HUDEP-2 (cell line): ENCODE measurements around the gene RABGAP1L.
"Not testable (repeated sequence)": the region's sequence is repeated elsewhere in the genome, so short reads cannot be mapped to it uniquely, and the experiment has no call there.

Source experiments
- DNase-seq, 76 experiments: peaks; one replicate each; lab custom pipeline; 2025; ENCODE audit not compliant: unreplicated experiment in 76 of 76; lab: John Stamatoyannopoulos, UW

Gene RABGAP1L

DNA sequence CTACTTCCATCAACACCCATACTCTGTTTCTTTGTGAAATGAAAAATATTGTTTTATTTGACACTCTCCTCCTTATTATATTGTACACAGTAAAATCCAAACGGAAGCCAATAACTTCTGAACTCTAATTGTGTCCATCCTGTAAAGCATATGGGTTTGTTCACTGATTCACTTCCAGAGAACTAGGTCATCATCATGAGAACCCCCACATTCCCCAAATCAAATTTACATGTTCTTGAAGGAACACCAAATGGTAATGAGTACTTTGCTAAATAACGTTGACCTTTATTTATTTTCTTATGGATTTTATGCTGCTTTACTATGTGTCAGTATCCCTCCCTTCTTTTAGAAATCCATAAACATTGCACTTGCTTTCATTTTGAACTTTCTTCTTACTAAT, 627.0 kb downstream of the RABGAP1L start:
- DNase-seq: no peak

DNA sequence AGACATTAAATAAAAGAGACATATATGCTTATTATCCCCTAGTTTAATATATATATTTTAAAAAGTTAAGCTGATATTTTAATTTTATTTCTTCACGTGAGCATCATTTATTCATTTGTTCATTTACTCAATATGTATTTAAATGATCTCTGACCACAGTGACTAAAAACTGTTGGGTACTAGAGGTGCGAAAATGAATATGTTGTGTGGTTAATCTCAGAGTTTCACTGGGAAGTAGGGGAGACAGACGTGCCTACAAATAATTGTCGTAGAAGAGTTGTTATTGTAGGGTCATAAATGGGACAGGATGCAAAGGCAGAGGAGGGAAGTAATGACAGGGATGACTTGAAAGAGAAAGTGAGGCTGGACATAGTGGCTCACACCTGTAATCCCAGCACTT, 627.4 kb downstream of the RABGAP1L start:
- no peak for DNase-seq

DNA sequence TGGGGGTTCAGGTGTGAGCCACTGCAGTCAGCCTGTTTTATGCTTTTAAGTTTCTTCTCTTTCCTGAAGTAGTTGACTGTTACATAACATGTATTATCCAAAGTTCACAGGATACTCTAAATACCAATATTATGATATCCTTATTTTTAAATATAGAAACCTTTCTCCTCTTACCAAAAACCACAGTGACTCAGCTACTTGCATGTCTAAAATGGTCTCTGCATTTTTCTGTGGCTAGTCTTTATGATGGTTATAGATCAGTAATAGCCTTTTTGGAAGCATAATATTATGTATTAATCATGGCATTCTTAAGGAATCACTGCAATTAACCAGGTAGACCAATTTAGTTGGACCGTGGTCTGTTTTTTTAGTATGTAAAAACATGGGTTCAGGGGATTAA, 629.7 kb downstream of the RABGAP1L start:
- DNase-seq: no peak

DNA sequence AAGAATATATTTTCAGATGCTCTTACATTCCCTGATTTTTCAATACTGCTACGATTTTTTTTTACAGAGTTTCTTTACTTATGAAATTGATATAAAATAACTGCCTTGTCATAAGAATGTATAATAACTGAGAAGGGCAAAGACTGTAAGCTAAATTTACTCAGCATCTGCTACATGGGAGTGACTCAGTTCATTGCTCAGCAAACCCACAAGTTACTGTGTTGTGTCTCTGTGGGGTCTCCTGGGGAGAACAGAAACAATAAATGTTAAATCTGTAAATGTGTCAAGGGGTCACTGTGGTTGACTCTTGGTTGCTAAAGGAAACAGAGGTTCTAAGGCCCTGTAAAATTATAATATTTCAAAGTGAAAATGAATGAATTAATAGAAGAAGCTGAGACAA, 630.1 kb downstream of the RABGAP1L start:
- no peak for DNase-seq

DNA sequence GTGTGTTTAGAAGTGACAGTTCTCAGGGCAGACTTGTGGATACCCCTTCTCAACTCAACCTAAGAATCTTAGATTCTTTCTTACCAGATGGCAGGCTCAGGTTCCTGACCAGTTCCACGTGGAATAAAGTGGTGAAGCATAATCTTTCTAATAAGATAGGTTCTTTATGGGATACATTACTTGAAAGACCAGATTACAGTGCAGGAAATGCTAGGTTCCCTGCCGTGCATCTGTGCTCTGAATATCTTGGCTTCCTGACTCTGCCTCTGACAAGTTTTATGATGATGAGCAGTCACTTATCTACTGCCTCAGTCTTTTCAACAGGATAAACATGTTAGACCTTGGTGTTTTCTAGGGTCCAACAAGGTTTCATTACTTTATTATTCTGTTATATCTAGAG, 632.5 kb downstream of the RABGAP1L start:
- no peak for DNase-seq

DNA sequence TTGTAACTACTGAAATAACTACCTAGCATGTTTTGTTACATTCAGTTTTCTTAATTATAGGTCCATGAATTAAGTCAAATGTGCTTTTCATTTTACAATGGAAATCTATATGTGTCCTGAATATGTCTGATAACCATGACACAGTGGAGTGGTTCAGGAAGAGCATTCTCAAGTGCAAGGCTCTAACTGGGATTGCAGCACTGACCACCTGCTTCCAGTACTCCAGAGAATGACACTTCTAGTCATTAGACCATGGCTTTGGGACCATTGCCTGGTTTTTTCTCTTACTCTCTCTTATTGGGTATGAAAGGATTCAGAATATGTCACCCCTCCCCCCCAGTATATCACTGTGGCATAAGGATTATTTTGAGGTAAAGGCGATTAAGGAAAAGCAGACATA, 635.5 kb downstream of the RABGAP1L start:
- DNase-seq: no peak

DNA sequence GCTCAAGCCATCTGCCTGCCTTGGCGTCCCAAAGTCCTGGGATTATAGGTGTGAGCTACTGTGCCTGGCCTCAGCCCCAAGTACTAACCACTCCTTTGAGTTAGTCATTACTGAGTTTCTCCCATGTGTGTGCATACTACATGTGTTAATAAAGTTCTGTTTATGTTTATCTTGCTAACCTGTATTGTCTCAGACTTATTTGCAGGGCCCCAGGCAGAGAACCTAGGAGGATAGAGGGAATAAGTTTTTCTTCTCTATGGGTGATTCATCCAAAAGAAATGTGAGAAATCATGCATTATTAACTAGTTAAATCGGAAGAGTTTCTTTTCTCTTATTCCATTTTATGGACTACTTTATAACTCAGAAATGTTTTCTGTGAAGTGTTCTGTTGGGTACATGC, 636.5 kb downstream of the RABGAP1L start:
- DNase-seq: no peak

DNA sequence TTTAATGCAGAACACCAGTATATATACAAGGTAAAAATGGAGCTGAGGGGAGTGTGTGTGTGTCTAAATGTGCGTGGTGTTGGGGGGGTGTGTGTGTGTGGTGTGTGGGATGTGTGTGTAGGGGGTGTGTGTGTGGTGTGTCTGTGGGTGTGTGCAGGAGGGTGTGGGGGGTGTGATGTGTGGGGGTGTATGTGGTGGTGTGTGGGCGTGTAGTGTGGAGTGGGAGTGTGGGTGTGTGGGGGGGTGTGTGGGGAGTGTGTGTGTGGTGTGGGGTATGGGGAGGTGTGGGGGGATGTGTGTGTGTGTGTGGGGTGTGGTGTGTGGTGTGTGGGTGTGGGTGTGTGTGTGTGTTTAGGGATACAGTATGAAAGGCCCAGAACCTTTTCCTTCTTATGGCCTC, 638.1 kb downstream of the RABGAP1L start:
- DNase-seq: peak in 26 of 76 experiments; percentile 0 to 50 (median 9)

DNA sequence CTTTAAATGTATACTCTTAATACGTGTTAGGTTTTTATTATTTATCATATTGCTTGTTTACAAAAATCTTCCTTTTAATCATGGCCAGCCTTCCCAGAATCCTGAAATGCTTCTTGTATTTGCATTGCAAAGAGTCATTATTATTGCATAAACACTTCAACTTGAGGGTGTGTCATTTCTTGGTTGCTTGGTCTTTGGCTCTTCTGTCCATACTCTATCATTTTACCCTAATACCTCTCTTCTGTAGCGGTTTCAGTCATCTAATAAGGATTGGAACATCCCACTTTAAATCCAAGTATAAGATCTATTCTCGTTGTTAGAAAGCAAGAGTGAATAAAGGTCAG, 639.8 kb downstream of the RABGAP1L start:
- DNase-seq: no peak

DNA sequence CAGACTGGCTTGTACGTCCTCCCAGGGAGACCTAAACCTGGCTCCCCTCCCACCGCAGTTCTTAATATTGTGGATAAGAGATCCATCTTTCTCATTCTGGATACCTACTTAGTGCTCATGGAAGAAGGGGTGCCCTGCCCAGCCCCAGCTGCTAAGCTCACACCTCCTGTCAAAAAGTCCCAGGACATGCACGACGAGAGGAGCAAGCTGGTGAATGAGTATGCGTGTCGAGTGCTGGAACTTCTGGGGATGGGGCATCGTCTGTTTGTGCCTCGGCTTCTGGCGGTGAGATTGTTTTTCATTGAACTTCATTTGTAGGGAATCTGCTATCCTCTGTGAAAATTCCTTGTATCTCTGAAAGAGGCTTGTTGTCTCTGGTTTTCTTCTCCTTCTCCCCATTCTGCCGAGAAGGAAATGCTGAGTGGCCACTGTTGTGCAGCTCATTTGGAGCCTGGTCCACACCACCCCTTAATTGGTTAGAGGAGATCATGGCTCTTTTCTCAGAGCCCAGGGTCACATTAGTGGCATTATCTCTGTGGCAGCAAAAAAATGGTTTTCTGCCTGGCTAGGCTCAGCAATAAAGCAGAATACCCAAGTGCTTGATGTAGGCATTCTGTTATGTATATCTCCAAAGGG, 641.0 kb downstream of the RABGAP1L start:
- no peak for DNase-seq

DNA sequence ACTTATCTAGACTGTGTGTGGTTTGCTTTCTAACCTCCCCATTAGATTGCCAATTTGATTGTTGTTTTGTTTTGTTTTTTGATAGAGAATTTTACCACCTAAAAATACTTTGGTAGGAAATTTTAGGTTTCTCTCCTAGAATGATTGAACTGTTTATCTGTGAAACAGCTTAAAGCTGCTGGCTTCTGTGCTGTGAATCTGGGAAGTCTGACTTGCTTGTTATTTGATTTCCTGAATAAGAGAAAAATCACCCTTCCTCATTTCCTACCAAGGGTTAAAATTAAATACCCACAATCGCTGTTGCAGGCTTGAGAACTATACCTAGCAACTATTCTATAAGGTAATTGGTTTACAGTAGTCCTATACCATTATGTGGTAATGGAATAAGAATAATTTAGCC, 641.6 kb downstream of the RABGAP1L start:
- no peak for DNase-seq

DNA sequence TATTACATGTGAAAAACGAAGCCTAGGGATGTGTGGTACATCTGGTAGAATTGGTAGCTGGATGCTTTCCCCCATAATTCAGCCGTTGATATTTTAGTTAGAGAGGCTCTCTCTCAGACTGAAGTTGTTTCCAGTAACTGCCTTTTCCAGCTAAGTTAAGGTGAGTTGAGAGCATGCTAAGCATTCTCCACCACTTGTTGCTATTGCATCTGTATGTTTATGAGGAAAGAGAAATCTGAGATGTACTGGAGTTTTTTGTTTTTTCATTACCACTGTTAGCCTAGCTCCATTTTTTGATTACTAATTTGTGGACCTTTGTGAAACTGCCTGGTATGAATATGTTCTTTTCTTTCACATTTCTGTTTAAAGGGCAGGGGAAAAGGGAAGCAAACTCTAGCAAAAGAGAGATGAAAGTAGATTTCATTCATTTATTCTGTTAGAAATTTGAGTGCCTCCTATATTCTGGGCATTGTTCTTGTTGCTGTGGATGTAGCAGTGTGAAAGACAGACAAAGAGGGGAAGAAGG, 650.5 kb downstream of the RABGAP1L start:
- no peak for DNase-seq

DNA sequence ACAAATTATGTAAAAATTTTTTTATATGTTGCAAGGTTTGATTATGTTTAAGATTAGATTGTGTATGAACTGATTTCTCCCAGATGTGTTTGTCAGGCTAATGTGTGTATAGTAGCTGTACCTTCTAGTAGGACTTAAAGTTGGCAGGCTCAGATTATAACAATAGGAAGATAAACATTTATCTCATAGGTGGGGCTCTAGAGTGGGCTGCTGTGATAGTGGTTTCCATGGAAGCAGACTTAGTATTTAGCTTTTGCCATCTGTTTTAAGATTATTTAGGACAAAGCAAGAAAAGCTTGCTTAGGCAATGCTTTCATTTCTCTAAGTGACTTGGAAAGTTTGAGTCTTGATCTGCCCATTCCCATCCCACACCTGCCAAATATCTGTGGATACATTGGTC, 652.7 kb downstream of the RABGAP1L start:
- no peak for DNase-seq

DNA sequence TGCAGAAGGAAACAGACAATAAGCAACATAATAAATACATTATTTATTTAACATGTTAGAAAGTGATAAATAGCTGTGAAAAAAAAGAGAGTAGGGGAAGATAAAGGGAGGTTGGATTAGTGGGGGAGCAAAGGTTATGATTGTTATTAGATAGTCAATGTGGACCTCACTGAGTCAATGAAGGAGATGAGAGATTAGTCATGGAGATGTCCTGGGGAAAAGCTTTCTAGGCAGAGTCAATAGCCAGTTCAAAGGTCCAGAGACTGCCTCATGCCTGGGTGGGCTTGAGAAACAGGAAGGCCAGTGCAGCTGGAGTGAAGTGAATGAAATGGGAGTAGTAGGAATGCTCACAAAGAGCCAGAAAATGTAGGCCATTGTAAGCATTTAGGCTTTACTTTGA, 653.3 kb downstream of the RABGAP1L start:
- DNase-seq: no peak

DNA sequence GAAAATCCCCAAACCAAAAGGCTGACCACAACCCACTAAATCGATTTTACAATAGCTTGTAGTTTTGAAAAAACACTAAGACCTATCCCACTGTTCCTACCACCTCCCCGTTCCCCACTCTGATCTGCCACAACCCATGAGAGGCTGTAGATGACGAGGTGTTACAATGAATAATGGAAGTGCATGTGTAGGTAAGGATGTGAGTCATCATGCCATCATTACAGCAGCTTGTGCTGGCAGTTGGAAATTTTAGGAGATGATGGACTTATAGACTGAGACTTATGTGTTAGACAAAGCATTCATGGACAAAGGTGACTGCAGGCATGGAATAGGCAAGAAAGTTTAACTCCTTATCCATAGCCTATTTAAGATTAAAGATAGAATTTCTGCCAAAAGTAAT, 655.7 kb downstream of the RABGAP1L start:
- no peak for DNase-seq

DNA sequence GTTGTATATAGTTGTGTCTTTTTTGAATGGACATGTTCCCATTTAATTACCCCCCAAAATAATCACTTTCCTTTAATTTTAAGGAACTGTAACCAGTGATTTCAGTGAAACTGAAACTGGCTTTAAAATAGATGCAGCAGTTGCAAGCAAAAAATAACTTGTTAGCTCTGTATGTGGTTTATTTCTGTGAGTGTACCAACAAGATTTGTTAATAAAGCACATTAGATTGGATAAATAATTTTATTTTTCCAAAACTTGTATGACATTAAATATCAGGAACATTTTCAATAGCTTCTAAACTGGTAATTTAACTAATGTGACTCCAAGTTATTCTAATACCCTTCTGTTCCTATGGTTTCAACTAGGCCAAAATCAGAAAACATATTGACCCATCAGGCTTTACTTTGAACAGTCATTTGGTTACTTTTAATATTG, 656.2 kb downstream of the RABGAP1L start:
- no peak for DNase-seq

DNA sequence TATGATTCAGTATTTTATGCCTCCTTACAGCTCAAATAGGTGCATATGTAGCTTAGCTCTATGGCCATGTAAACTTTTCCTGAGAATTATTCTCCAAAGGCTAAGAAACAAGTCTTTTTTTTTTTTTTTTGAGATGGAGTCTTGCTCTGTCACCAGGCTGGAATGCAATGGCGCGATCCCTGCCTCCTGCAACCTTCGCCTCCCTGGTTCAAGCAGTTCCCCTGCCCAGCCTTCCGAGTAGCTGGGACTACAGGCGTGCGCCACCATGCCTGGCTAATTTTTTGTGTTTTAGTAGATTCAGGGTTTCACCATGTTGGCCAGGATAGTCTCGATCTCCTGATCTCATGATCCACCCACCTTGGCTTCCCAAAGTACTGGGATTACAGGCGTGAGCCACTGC, 657.3 kb downstream of the RABGAP1L start:
- not testable (repeated sequence) for DNase-seq

DNA sequence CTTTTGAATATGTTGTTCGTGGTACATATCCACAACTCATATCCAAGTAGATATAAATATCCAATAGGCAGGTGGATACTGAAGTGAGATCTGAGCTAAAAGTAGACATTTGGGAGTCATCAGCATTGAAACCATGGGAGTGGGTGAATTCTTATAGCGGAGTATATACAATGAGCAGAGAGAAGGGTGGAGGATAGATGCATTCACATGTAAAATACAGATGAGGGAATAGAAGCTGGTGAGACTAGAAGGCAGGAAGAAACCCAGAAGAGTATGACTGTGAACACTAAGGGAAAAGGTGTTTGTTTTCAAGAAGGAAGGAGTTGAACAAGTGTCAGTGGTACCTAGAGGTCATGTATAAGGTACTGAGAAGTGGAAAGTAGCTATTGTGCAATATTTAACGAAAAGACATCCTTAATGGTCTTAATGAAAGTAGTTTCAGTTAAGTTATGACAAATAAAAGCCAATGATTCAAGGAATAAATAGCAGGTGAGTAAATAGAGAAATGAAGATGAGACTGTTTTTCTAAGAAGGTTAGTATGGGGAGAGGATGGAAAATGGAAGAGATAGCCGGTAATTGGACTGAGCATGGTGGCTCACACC, 658.8 kb downstream of the RABGAP1L start:
- no peak for DNase-seq

DNA sequence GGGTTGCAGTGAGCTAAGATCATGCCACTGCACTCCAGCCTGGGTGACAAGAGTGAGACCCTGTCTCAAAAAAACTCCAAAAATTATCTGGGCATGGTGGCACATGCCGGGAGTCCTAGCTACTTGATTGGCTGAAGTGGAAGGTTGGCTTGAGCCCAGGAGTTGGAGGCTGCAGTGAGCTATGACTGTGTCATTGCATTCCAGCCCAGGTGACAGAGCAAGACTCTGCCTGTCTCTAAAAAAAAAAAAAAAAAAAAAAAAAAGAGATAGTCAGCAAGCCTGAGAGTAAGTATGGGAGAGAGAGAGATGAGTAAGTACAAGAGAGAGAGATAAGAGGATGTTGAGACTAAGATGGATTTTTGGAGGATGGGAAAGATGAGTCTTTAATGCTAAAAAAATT, 659.6 kb downstream of the RABGAP1L start:
- peak in 1 of 76 experiments; percentile 2 for DNase-seq

DNA sequence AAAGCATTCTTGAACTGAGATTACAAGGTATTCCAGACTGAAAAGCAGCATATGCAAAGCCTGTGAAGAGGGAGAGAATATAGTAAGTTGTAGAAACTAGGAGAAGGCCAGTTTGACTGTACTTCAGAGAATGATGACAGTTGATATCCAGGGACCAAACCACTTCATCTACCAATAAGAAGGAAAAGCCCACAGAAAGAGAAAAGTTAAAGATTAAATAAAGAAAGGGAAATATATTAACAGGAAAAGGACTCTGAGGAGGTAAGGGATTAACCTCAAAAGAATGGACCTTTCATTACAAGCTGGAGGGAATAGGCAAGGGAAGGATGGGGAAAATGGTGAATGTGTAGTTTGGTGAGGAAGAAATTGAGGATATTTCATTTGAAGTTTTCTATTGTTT, 660.3 kb downstream of the RABGAP1L start:
- no peak for DNase-seq

DNA sequence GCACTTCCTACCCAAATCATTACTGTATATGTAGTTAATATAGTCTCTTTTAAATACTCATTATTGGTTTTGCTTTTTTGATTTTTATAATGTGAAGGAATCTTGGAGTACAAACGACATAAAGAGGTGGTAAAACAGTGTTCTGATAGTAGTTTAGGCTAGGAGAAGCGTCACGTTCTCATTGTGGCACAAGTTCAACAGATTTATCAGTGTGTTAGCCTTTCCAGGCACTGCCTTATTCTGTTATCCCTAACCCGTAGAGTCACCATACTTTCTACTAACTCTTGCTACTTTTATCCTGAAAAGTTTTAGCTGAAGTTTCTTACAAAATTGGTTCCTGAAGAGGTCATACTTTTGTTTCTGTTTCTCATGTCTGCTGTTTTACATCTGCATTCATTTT, 665.8 kb downstream of the RABGAP1L start:
- DNase-seq: no peak

DNA sequence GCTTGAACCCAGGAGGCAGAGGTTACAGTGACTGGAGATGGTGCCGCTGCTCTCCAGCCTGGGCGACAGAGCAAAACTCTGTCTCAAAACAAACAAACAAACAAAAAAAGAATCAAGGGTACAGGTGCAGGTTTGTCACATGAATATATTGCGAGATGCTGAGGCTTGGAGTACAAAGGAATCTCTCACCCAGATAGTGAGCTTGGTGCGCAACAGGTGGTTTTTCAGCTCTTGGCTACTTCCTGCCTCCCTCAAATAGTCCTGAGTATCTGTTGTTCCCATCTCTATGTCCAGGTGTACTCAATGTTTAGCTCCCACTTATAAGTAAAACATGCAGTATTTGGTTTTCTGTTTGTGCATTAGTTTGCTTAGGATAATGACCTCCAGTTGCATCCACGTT, 666.5 kb downstream of the RABGAP1L start:
- no peak for DNase-seq

DNA sequence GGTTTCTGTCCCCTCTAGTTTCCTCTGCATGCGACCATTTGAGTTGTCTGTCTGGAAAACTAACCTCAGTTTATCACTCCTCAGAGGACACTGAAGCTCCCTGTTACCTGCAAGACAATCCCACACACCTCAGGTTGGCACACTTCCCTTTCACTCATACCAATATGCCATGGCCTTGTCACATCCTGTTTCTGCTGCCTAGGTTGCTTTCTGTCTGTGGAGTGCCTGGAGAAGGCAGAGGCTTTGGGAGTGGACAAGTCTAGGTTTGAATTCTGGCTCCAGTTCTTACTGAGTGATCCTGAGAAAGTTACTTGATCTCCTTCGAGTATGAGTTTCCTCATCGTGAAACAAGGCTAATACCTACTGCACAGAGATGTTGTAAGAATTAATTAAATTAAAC, 668.9 kb downstream of the RABGAP1L start:
- DNase-seq: no peak
